ENCODE results near the gene FAM110A.
A peak's percentile ranks its signal among the peaks of the same experiment; 100 is the strongest.
"Not testable (repeated sequence)": the region's sequence is repeated elsewhere in the genome, so short reads cannot be mapped to it uniquely, and the experiment has no call there.

FAM110A gene

GRCh38 chr20:833450-834150, at the start of gene FAM110A:
FAM110A (plus strand) TSS chr20:833715; CDS start chr20:844805, 11,090 bp downstream.
- DNase-seq (ENCODE audit: extremely low spot score): peak; percentile 93
- POLR2A ChIA-PET: interaction anchor here (1.1 to 1.7 kb wide), 3 partner anchors 14 to 172 kb away, joined by 3 to 6 read pairs (median 3); no protein-coding TSS in a partner anchor
- CTCF ChIA-PET: interaction anchor here (0.6 kb wide), 2 partner anchors 15 to 29 kb away, joined by 3 read pairs; no protein-coding TSS in a partner anchor
- no peak for TF ChIP-seq SP1 (IDR thresholded peaks at IDR 0.05)
- TF ChIP-seq L3MBTL2 (conservative IDR thresholded peaks at IDR 0.05): peak; percentile 84
- peak; percentile 78 for TF ChIP-seq BHLHE40 (IDR thresholded peaks at IDR 0.05; ENCODE audit: borderline replicate concordance)
- no peak for TF ChIP-seq PKNOX1 (IDR thresholded peaks at IDR 0.05)
- TF ChIP-seq ZNF384 (IDR thresholded peaks at IDR 0.05): no peak
- TF ChIP-seq FOXK2 (IDR thresholded peaks at IDR 0.05): no peak
- TF ChIP-seq ARNT (IDR thresholded peaks at IDR 0.05): no peak
- no peak for TF ChIP-seq SUZ12 (IDR thresholded peaks at IDR 0.05)
- no peak for TF ChIP-seq CTBP1 (IDR thresholded peaks at IDR 0.05; ENCODE audit: borderline replicate concordance)
- TF ChIP-seq NFRKB (IDR thresholded peaks at IDR 0.05): no peak
- no peak for TF ChIP-seq ELF4 (IDR thresholded peaks at IDR 0.05)
- peak; percentile 15; the same call in 1 of the 2 replicates for TF ChIP-seq HDGF (IDR thresholded peaks at IDR 0.05; ENCODE audit: borderline replicate concordance)
- no peak for TF ChIP-seq TARDBP (IDR thresholded peaks at IDR 0.05)
- TF ChIP-seq FOXA1 (IDR thresholded peaks at IDR 0.05): no peak
- peak; percentile 99 for TF ChIP-seq FOXM1 (IDR thresholded peaks at IDR 0.05; ENCODE audit: borderline replicate concordance)
- TF ChIP-seq LEF1 (IDR thresholded peaks at IDR 0.05; ENCODE audit: borderline replicate concordance): no peak

GRCh38 chr20:787825-788224, 45.7 kb upstream of the FAM110A start:
- POLR2A ChIA-PET: no interaction called here
- CTCF ChIA-PET: no interaction called here
- TF ChIP-seq FOXM1 (IDR thresholded peaks at IDR 0.05; ENCODE audit: borderline replicate concordance): no peak
- TF ChIP-seq FOXK2 (IDR thresholded peaks at IDR 0.05): no peak
- no peak for TF ChIP-seq TARDBP (IDR thresholded peaks at IDR 0.05)
- no peak for TF ChIP-seq FOXA1 (IDR thresholded peaks at IDR 0.05)
- no peak for TF ChIP-seq ELF4 (IDR thresholded peaks at IDR 0.05)
- no peak for TF ChIP-seq L3MBTL2 (conservative IDR thresholded peaks at IDR 0.05)
- TF ChIP-seq HDGF (IDR thresholded peaks at IDR 0.05; ENCODE audit: borderline replicate concordance): no peak
- TF ChIP-seq PKNOX1 (IDR thresholded peaks at IDR 0.05): no peak
- TF ChIP-seq SUZ12 (IDR thresholded peaks at IDR 0.05): no peak
- no peak for TF ChIP-seq CTBP1 (IDR thresholded peaks at IDR 0.05; ENCODE audit: borderline replicate concordance)
- TF ChIP-seq NFRKB (IDR thresholded peaks at IDR 0.05): no peak
- TF ChIP-seq SP1 (IDR thresholded peaks at IDR 0.05): no peak
- no peak for TF ChIP-seq ZNF384 (IDR thresholded peaks at IDR 0.05)
- no peak for TF ChIP-seq ARNT (IDR thresholded peaks at IDR 0.05)
- TF ChIP-seq BHLHE40 (IDR thresholded peaks at IDR 0.05; ENCODE audit: borderline replicate concordance): no peak
- no peak for TF ChIP-seq LEF1 (IDR thresholded peaks at IDR 0.05; ENCODE audit: borderline replicate concordance)
- no peak for DNase-seq (ENCODE audit: extremely low spot score)

- POLR2A ChIA-PET: no interaction called here
- no peak for DNase-seq (ENCODE audit: extremely low spot score)
- CTCF ChIA-PET: interaction anchor here (1.0 kb wide), 1 partner anchor 28 kb away, joined by 3 read pairs; no protein-coding TSS in a partner anchor
- TF ChIP-seq ELF4 (IDR thresholded peaks at IDR 0.05) (no peak), FOXK2 (IDR thresholded peaks at IDR 0.05) (no peak), SP1 (IDR thresholded peaks at IDR 0.05) (no peak), SUZ12 (IDR thresholded peaks at IDR 0.05) (no peak), FOXM1 (IDR thresholded peaks at IDR 0.05; ENCODE audit: borderline replicate concordance) (no peak), ZNF384 (IDR thresholded peaks at IDR 0.05) (no peak), L3MBTL2 (conservative IDR thresholded peaks at IDR 0.05) (no peak)
These were observed 42.5 kb upstream of the FAM110A start for GRCh38 chr20:791056-791455.

- TF ChIP-seq FOXA1 (IDR thresholded peaks at IDR 0.05) (no peak), ZNF384 (IDR thresholded peaks at IDR 0.05) (no peak), FOXK2 (IDR thresholded peaks at IDR 0.05) (no peak), BHLHE40 (IDR thresholded peaks at IDR 0.05; ENCODE audit: borderline replicate concordance) (no peak), HDGF (IDR thresholded peaks at IDR 0.05; ENCODE audit: borderline replicate concordance) (no peak), SP1 (IDR thresholded peaks at IDR 0.05) (no peak), NFRKB (IDR thresholded peaks at IDR 0.05) (no peak), L3MBTL2 (conservative IDR thresholded peaks at IDR 0.05) (no peak), ARNT (IDR thresholded peaks at IDR 0.05) (no peak), LEF1 (IDR thresholded peaks at IDR 0.05; ENCODE audit: borderline replicate concordance) (no peak), SUZ12 (IDR thresholded peaks at IDR 0.05) (no peak), TARDBP (IDR thresholded peaks at IDR 0.05) (no peak), CTBP1 (IDR thresholded peaks at IDR 0.05; ENCODE audit: borderline replicate concordance) (no peak), PKNOX1 (IDR thresholded peaks at IDR 0.05) (no peak), ELF4 (IDR thresholded peaks at IDR 0.05) (no peak)
- CTCF ChIA-PET: no interaction called here
- no peak for DNase-seq (ENCODE audit: extremely low spot score)
- POLR2A ChIA-PET: no interaction called here
These were observed 41.3 kb upstream of the FAM110A start for GRCh38 chr20:792248-792647.

- ChIA-PET POLR2A (no interaction called here), CTCF (no interaction called here)
- no peak for DNase-seq (ENCODE audit: extremely low spot score)
- no peak for TF ChIP-seq L3MBTL2 (conservative IDR thresholded peaks at IDR 0.05)
- no peak for TF ChIP-seq LEF1 (IDR thresholded peaks at IDR 0.05; ENCODE audit: borderline replicate concordance)
- TF ChIP-seq HDGF (IDR thresholded peaks at IDR 0.05; ENCODE audit: borderline replicate concordance): no peak
- no peak for TF ChIP-seq ZNF384 (IDR thresholded peaks at IDR 0.05)
These were observed 36.6 kb upstream of the FAM110A start for GRCh38 chr20:796921-797320.

GRCh38 chr20:798746-799145, 34.8 kb upstream of the FAM110A start:
- DNase-seq (ENCODE audit: extremely low spot score); POLR2A ChIA-PET; CTCF ChIA-PET: not testable (repeated sequence)

GRCh38 chr20:800026-800425, 33.5 kb upstream of the FAM110A start:
- POLR2A ChIA-PET; DNase-seq (ENCODE audit: extremely low spot score); CTCF ChIA-PET: not testable (repeated sequence)

Data from HEK293T (cell line).